Dedifferentiated amniotic fluid mesenchymal stem cell (primary cell): ENCODE data around the gene SMIM10.
"Not testable (repeated sequence)": the region's sequence is repeated elsewhere in the genome, so short reads cannot be mapped to it uniquely, and the experiment has no call there.

ENCODE experiments used
- DNase-seq: peaks from one replicate; pipeline ENCODE4 v3.0.0-alpha.2; 2016; ENCODE audit errors: extremely low spot score

SMIM10 gene

DNA sequence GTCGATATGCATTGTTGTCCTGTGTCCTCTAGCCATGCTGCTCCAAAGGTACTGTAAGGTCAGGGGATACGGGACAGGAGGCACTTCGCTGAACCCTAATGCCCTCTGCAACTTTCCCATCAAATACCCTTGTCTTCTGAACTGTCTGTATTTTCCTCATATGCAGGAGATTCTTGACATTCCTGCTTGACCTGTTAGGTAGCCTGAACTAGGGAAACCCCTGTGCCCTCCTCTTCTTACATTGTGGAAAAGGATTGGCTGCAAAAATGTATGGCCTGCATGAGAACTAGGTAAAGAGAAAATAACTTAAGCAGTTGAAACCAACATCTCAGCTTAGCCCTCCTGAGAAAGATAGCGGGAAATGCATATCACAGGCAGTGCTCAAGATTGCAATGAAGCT, 20.1 kb downstream of the SMIM10 start:
- no peak for DNase-seq

DNA sequence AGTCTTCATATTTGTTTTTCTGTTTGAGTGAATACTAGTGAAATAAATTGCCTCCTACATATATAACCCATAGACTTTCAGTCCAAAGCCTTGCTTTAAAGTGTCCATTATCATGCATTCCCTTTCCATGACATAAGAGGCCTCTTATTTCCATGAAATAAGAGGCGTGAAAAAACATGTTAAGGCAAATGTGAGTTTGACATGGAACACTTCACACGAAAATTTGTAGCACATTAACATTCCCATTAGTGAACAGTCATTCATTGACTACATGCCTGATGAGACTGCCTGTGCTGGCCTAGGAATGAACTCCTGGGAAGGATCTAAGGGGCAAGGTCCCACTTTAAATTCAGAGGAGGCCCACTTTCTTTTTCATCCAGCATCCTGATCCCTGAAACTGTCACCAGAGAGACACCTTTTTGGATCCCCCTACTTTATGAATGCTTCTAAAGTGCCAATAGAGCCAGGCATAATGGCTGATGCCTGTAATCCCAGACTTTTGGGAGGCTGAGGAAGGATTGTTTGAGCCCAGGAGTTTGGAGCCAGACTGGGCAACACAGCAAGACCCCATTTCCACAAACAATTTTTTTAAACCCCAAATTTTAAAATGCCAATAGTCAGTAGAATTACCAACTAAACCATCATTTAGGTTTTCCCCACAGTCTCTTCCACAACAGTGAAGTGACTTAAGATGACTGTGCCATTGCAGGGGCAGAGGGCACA, 24.9 kb downstream of the SMIM10 start:
- no peak for DNase-seq

GRCh38 chrX:135019890-135020289, 29.1 kb downstream of the SMIM10 start:
- DNase-seq, result not testable (repeated sequence)

- DNase-seq, result not testable (repeated sequence)
Measured at GRCh38 chrX:135023791-135024190, 33.0 kb downstream of the SMIM10 start.

- no peak for DNase-seq
Measured at GRCh38 chrX:135024526-135024925, 33.7 kb downstream of the SMIM10 start.

DNA sequence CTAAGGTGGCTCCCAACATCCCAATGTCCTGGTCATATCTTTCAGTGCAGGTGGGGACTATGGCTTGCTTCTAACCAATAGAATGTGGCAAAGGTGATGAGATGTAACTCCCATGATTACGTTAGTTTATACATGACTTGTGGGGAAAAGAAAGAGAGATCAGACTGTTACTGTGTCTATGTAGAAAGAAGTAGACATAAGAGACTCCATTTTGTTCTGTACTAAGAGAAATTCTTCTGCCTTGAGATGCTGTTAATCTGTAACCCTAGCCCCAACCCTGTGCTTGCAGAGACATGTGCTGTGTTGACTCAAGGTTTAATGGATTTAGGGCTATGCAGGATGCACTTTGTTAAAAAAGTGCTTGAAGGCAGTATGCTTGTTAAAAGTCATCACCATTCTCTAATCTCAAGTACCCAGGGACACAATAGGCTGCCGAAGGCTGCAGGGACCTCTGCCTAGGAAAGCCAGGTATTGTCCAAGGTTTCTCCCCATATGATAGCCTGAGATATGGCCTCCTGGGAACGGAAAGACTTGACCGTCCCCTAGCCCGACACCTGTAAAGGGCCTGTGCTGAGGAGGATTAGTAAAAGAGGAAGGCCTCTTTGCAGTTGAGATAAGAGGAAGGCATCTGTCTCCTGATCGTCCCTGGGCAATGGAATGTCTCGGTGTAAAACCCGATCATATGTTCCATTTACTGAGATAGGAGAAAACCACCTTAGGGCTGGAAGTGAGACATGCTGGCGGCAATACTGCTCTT, 39.6 kb downstream of the SMIM10 start:
- DNase-seq, result not testable (repeated sequence)

GRCh38 chrX:135041149-135042123, 50.6 kb downstream of the SMIM10 start:
- not testable (repeated sequence) for DNase-seq
